Lung (tissue), 12 donors: ENCODE data around the gene ODC1. TPM values are rescaled to one million over a fixed set of nuclear protein-coding genes. Genes with fewer than 3 reads are reported as not detected.

ENCODE experiments used
- ATAC-seq: fragments of 200-7000 bp; cut with Tn5 transposase; one replicate; pipeline ENCODE4 v1.9.1; 2020; ENCODE audit warnings: moderate number of reproducible peaks; ENCODE audit not compliant: insufficient read depth, low FRiP score
- DNase-seq, 3 donors: peaks; one replicate each; pipeline ENCODE4 v3.0.0-alpha.2; 2013 to 2017
- H3K27ac ChIP-seq, 2 donors: one replicate each; pipeline ENCODE4 v1.5.1; 2013; ENCODE audit warnings: mild to moderate bottlenecking in 2 of 2, moderate library complexity in 2 of 2, control low read depth in 1 of 2, inconsistent platforms in 1 of 2, low read depth in 1 of 2, low read length in 1 of 2
- H3K27me3 ChIP-seq, 3 donors: one replicate each; pipeline ENCODE4 v1.5.1; 2013; ENCODE audit warnings: low read length in 2 of 3; ENCODE audit not compliant: control insufficient read depth in 3 of 3, insufficient read depth in 3 of 3
- H3K36me3 ChIP-seq, 4 donors: one replicate each; pipeline ENCODE4 v1.5.1; 2013; ENCODE audit warnings: low read length in 4 of 4, mild to moderate bottlenecking in 1 of 4, moderate library complexity in 1 of 4; ENCODE audit not compliant: control insufficient read depth in 4 of 4, insufficient read depth in 4 of 4
- H3K4me1 ChIP-seq, 5 donors: one replicate each; pipeline ENCODE4 v1.5.1; 2013; ENCODE audit warnings: low read length in 5 of 5, mild to moderate bottlenecking in 2 of 5, moderate library complexity in 1 of 5; ENCODE audit not compliant: control insufficient read depth in 5 of 5, insufficient read depth in 5 of 5
- H3K4me3 ChIP-seq: one replicate; pipeline ENCODE4 v1.5.1; 2013; ENCODE audit warnings: mild to moderate bottlenecking, control low read depth, moderate library complexity
- H3K9ac ChIP-seq, 2 donors: one replicate each; pipeline ENCODE4 v1.5.1; 2013; ENCODE audit warnings: low read length in 2 of 2, control low read depth in 1 of 2; ENCODE audit not compliant: insufficient read depth in 1 of 2
- H3K9me3 ChIP-seq, 4 donors: one replicate each; pipeline ENCODE4 v1.5.1; 2013; ENCODE audit warnings: low read length in 3 of 4, mild to moderate bottlenecking in 1 of 4, moderate library complexity in 1 of 4; ENCODE audit not compliant: control insufficient read depth in 4 of 4, insufficient read depth in 3 of 4
- WGBS, 2 donors: extraction: QIAGEN DNeasy Blood & Tissue Kit; methylation state at CpG; one replicate each; pipeline ENCODE4 v1.1.7; 2013; 5-methylcytosine and 5-hydroxymethylcytosine counted together
- polyA plus RNA-seq, 2 donors: library from polyadenylated mRNA; stranded (reverse); fragments of 200-250 nt; gene quantifications; one replicate each; pipeline ENCODE4 v1.2.1, GENCODE V29; 2013
- total RNA-seq, 2 donors: library from RNA; depleted of rRNA in 1 of 2; stranded (reverse); fragments of >200 nt in 1 of 2; gene quantifications; one replicate each; pipeline ENCODE4 v1.2.1, GENCODE V29; 2014 to 2021
- TF ChIP-seq, protein P1 (sequence below): IDR thresholded peaks from 2 replicates; pipeline ENCODE4 v1.5.1; 2012; ENCODE audit warnings: mild to moderate bottlenecking; ENCODE audit errors: control extremely low read depth, extremely low read depth
- donor health status: control.
- donor health status: control.
- donor health status: Bipolar disorder and iron deficiency.
- donor health status: healthy.
- donor health status: DM: yes; HTN: yes; CAD: no.

Gene ODC1
- total and polyA plus RNA-seq, 4 donors, result 32.5 to 115 (median 75.4) TPM

DNA sequence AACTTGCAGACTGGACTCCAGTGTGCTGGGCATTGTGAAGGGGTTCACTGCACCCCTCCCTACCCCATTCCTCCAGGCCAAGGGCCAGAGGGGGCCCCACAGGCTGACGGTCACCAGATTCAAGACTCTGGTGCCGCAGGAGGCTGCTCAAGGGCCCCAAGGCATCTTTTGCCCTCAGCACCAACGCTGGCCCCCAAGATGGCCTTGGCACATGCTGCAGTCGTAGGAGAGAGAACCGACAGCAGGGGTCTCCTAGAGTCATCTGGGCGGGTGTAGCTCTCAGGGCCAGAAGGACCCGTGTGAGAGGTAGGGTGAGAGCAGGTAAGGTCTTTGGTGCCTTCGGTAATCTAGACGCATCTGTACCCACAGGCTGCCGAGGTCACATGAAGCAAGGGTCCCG, 18.7 kb upstream of the ODC1 start:
- TF ChIP-seq, protein P1, sequence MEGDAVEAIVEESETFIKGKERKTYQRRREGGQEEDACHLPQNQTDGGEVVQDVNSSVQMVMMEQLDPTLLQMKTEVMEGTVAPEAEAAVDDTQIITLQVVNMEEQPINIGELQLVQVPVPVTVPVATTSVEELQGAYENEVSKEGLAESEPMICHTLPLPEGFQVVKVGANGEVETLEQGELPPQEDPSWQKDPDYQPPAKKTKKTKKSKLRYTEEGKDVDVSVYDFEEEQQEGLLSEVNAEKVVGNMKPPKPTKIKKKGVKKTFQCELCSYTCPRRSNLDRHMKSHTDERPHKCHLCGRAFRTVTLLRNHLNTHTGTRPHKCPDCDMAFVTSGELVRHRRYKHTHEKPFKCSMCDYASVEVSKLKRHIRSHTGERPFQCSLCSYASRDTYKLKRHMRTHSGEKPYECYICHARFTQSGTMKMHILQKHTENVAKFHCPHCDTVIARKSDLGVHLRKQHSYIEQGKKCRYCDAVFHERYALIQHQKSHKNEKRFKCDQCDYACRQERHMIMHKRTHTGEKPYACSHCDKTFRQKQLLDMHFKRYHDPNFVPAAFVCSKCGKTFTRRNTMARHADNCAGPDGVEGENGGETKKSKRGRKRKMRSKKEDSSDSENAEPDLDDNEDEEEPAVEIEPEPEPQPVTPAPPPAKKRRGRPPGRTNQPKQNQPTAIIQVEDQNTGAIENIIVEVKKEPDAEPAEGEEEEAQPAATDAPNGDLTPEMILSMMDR, result no peak
- Histone ChIP-seq H3K36me3 (no peaks in the 10 kb centered on the region), H3K4me1 (no peaks in the 10 kb centered on the region), H3K9me3 (no peaks in the 10 kb centered on the region), H3K9ac (no peak overlapping the region), H3K4me3 (no peak overlapping the region), H3K27me3 (no peaks in the 10 kb centered on the region), H3K27ac (no peak overlapping the region)
- no peak for DNase-seq
- WGBS, 2 donors, result 85 to 86% methylated on average over 11 of the region's 11 CpGs
- ATAC-seq, result no peak

DNA sequence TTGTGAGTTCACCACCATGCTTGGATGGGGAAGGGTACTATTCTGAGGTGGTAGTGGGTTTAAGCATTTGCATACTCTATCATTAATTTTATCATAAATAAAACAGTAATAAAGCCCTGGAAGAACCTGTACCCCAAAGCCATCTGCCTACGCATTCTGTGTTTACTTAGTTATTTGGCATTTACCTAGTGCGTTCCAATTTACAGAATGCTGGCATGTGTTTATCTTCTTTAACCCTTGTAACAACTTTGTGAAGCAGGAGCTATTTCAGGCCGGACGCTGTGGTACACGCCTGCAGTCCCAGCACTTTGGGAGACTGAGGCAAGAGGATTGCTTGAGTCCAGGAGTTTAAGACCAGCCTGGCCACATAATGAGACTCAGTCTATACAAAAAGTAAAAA, 17.8 kb upstream of the ODC1 start:
- DNase-seq, result no peak
- Histone ChIP-seq H3K9me3 (no peaks in the 10 kb centered on the region), H3K4me1 (no peaks in the 10 kb centered on the region), H3K9ac (no peak overlapping the region), H3K27me3 (no peaks in the 10 kb centered on the region), H3K27ac (no peak overlapping the region), H3K36me3 (no peaks in the 10 kb centered on the region), H3K4me3 (no peak overlapping the region)
- TF ChIP-seq, protein P1, result no peak
- 84 to 89% methylated on average over 5 of the region's 5 CpGs for WGBS, 2 donors
- ATAC-seq, result no peak

DNA sequence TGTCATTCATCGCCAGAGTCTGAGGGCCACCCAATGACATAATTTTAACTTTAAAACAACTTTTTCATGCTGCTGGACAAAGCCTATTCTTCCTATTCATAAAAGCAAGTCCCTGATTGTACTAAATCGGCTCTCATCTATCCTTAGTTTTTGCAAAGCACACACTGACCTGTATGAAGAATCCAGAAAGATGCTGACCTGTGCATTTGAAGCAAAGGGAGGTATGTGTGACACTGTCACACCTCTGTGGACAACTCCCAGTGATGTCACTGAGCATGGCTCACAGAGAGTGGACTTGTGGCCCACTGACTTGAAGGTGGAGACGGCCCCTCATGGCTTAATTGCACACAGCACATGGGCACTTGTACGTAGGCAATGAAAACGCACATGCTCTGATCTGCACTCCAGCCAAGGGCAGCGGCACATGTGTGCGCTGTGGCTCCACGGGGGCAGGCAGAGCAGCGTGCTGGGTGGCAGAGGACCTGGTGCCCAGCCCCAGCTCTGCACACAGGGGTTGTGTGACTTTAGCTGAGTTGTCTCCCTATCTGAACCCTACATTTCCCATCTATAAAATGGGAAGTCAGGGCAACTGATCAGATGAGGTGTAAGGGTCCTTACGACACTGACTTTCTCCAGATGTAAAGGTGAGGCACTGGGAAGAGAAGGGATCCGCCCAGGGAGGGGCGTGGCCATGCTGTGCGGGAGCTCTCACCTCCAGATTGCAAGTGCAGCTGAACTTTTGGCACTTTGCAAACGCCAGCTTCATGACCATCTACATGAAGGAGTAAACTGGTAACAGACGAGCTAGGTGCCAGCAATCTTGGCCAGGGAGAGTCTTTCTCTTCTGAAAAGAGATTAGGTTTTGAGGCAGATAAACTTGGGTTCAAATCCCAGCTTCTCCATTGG, 14.3 kb upstream of the ODC1 start:
- TF ChIP-seq, protein P1, result no peak
- Histone ChIP-seq H3K9me3 (no peaks in the 10 kb centered on the region), H3K4me1 (no peaks in the 10 kb centered on the region), H3K36me3 (no peaks in the 10 kb centered on the region), H3K27me3 (no peaks in the 10 kb centered on the region), H3K27ac (no peak overlapping the region), H3K4me3 (no peak overlapping the region), H3K9ac (no peak overlapping the region)
- no peak for DNase-seq
- 73 to 74% methylated on average over 15 of the region's 15 CpGs for WGBS, 2 donors
- no peak for ATAC-seq

DNA sequence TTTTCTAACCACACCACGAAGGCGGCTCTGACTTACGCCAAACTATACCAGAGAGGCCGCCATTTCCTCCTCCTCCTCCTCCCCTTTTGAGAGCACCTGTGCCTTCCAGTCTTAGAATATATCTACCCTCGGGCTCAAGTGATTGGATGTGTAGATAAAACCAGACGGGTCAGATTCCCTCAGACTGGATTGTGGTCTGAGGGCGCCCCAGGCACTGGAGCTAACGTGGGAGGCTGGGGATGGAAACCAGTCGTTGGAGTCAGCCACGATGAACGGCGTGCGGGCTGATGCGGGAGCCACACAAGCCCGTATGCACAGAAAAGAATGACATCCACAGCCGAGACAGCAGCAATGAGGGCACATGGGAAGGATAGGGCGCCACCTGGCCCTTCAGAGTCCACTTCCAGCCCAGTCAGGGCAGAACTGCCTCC, 12.3 kb upstream of the ODC1 start:
- ATAC-seq (no peak), DNase-seq (no peak)
- 81 to 82% methylated on average over 17 of the region's 17 CpGs for WGBS, 2 donors
- H3K9ac ChIP-seq, result no peak overlapping the region
- H3K27ac ChIP-seq, result no peak overlapping the region
- no peaks in the 10 kb centered on the region for H3K27me3 ChIP-seq
- H3K36me3 ChIP-seq, result no peaks in the 10 kb centered on the region
- no peak overlapping the region for H3K4me3 ChIP-seq
- TF ChIP-seq, protein P1, result no peak
- no peaks in the 10 kb centered on the region for H3K4me1 ChIP-seq
- H3K9me3 ChIP-seq, result no peaks in the 10 kb centered on the region
